Keratinocyte (primary cell): ENCODE measurements around the gene SEMA4D.

ENCODE experiments used
- CTCF ChIP-seq, 3 experiments: IDR thresholded peaks in 1 of 3; conservative IDR thresholded peaks in 1 of 3; optimal IDR thresholded peaks in 1 of 3; 2 replicates in 2 of 3; 3 replicates in 1 of 3; pipeline versions ENCODE3 to v1.5.1; 2011; ENCODE audit warnings: low read length in 3 of 3, mild to moderate bottlenecking in 3 of 3, moderate library complexity in 2 of 3, control low read depth in 1 of 3, inconsistent platforms in 1 of 3; ENCODE audit not compliant: insufficient read depth in 2 of 3; ENCODE audit errors: extremely low read depth in 1 of 3
- EZH2 ChIP-seq: IDR thresholded peaks from one replicate; pipeline ENCODE4 v1.6.1; 2012; ENCODE audit warnings: inconsistent platforms, mild to moderate bottlenecking, low read length, moderate library complexity

GRCh38 chr9:89536600-89536999, 38.7 kb upstream of the SEMA4D start:
- TF ChIP-seq CTCF (optimal IDR thresholded peaks at IDR 0.05 in 1 of 3, IDR thresholded peaks at IDR 0.05 in 1 of 3, conservative IDR thresholded peaks at IDR 0.05 in 1 of 3; ENCODE audit: extremely low read depth in 1 of 3, insufficient read depth in 2 of 3, low read length in 3 of 3) (no peak), EZH2 (no peak)
